Upper lobe of left lung (tissue), 4 donors: ENCODE results near the gene LRRC36.

Experiments
- CTCF ChIP-seq, 6 experiments: fragments of 450-650 bp in 4 of 6; fragments of 200-600 bp in 2 of 6; sonication (generic) in 2 of 6; IDR thresholded peaks; one replicate each; pipeline ENCODE4 v1.5.1; 2016 to 2019; ENCODE audit warnings: antibody characterized with exemption in 6 of 6
- POLR2A ChIP-seq, 4 donors: fragments of 450-650 bp; IDR thresholded peaks; one replicate each; pipeline ENCODE4 v1.5.1; 2016 to 2017; ENCODE audit warnings: antibody characterized with exemption in 4 of 4, mild to moderate bottlenecking in 2 of 4
- POLR2AphosphoS5 ChIP-seq, 2 donors: sonication (generic); formaldehyde crosslinking; IDR thresholded peaks; one replicate each; pipeline ENCODE4 v1.5.1; 2017; ENCODE audit warnings: antibody characterized with exemption in 2 of 2

- TF ChIP-seq POLR2A (IDR thresholded peaks at IDR 0.05) (no peak), CTCF (IDR thresholded peaks at IDR 0.05) (no peak), POLR2AphosphoS5 (IDR thresholded peaks at IDR 0.05) (no peak)
Observed at GRCh38 chr16:67426950-67427349, 100.3 kb downstream of the LRRC36 start.
